Peyer's patch (tissue), 4 donors: ENCODE results near the gene CDSN.

ENCODE experiments used
- POLR2A ChIP-seq, 2 donors: fragments of 450-650 bp; IDR thresholded peaks; one replicate each; pipeline ENCODE4 v1.5.1; 2017; ENCODE audit warnings: antibody characterized with exemption in 2 of 2, mild to moderate bottlenecking in 2 of 2, moderate library complexity in 2 of 2
- TF ChIP-seq, protein P1 (sequence below), 6 experiments: fragments of 450-650 bp in 4 of 6; fragments of 200-600 bp in 2 of 6; sonication (generic) in 1 of 6; IDR thresholded peaks; one replicate each; pipeline ENCODE4 v1.5.1; 2017 to 2019; ENCODE audit warnings: antibody characterized with exemption in 6 of 6, mild to moderate bottlenecking in 3 of 6, moderate library complexity in 1 of 6

DNA sequence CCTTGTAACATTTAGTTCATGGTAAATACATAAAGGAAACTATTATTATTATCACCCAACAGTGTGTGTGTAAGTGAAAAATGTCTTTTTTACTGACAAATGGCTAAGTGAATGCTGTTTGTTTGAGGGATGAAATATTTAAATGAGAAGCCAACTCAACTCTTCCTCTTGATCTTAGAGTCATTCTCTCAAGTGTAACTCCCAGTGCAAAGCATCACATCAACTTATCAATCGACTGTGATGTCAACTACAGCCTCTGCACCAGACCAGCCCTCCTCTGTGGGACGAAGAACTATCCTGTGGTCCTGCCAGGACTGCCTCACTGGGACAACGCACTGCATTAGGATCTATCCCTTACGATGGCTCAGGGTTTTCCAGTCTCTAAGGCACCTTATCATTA is 13.2 kb downstream of the CDSN start:
- TF ChIP-seq, protein P1, sequence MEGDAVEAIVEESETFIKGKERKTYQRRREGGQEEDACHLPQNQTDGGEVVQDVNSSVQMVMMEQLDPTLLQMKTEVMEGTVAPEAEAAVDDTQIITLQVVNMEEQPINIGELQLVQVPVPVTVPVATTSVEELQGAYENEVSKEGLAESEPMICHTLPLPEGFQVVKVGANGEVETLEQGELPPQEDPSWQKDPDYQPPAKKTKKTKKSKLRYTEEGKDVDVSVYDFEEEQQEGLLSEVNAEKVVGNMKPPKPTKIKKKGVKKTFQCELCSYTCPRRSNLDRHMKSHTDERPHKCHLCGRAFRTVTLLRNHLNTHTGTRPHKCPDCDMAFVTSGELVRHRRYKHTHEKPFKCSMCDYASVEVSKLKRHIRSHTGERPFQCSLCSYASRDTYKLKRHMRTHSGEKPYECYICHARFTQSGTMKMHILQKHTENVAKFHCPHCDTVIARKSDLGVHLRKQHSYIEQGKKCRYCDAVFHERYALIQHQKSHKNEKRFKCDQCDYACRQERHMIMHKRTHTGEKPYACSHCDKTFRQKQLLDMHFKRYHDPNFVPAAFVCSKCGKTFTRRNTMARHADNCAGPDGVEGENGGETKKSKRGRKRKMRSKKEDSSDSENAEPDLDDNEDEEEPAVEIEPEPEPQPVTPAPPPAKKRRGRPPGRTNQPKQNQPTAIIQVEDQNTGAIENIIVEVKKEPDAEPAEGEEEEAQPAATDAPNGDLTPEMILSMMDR (IDR thresholded peaks at IDR 0.05) = no peak
- no peak for TF ChIP-seq POLR2A (IDR thresholded peaks at IDR 0.05)
